Measurements from ENCODE around the gene ATF6. TPM values are rescaled to one million over a fixed set of nuclear protein-coding genes. Genes with fewer than 3 reads are reported as not detected.

The ATF6 gene
- total RNA-seq, 1 experiment from 2014 or later: 10.6 TPM

DNA sequence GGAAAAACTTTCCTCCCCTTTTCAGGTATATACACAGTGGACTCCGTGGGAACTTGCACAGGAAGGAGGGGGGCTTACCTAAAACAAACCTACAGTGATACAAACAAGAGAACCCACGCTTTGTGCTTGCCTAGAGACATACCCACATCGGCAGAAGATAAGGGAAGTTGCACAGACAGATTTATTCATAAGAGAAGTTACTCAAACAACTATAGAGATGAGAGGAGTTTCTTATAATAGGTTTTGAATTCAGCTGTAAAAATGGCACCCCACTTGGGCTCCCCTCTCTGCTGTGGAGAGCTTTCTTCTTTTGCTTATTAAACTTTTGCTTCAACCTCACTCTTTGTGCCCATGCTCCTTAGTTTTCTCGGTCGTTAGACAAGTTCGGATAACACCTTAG is 18.3 kb upstream of the ATF6 start (continued):
- TF ChIP-seq, protein P1, sequence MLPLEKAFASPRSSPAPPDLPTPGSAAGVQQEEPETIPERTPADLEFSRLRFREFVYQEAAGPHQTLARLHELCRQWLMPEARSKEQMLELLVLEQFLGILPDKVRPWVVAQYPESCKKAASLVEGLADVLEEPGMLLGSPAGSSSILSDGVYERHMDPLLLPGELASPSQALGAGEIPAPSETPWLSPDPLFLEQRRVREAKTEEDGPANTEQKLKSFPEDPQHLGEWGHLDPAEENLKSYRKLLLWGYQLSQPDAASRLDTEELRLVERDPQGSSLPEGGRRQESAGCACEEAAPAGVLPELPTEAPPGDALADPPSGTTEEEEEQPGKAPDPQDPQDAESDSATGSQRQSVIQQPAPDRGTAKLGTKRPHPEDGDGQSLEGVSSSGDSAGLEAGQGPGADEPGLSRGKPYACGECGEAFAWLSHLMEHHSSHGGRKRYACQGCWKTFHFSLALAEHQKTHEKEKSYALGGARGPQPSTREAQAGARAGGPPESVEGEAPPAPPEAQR (CRISPR knock-in tag; IDR thresholded peaks at IDR 0.05): no peak
- TF ChIP-seq SP1 (CRISPR knock-in tag; conservative IDR thresholded peaks at IDR 0.05): no peak
- no peak for TF ChIP-seq KAT7 (CRISPR knock-in tag; IDR thresholded peaks at IDR 0.05; ENCODE audit: borderline replicate concordance)

DNA sequence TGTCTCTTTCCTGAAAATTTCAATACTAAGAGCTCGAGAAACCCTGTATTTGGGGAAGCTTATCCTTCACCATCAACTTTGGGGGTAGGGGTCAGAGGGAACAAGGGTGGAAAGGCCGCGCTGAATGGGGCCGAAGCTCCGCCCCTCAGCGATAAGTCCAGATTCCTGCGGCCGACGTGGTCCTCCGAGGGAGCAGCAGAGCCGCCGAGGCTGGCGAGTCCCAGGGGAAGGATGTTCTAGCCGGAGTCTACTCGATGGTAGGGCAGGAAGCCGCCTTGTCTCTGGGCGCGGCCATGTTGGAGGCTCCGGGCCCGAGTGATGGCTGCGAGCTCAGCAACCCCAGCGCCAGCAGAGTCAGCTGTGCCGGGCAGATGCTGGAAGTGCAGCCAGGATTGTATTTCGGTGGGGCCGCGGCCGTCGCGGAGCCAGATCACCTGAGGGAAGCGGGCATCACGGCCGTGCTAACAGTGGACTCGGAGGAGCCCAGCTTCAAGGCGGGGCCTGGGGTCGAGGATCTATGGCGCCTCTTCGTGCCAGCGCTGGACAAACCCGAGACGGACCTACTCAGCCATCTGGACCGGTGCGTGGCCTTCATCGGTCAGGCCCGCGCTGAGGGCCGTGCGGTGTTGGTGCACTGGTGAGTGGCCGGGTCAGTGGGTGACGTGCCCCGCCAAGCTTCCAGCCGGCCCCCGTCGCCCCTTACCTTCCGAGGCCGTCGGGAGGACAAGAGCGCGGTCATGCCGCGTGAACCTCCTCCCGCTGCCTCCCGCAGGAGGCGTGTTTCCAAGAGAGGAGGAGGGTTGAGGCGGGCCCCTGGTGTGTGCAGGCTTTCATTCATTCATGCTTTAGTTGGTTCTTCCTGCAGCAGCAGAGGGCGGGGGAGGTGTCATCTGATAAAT is 16.4 kb upstream of the ATF6 start, which contains the start of gene DUSP12:
DUSP12 (plus strand) TSS at position 278 of the 899 bp plus-strand sequence; CDS start at position 294, 16 bp downstream.
- Mint-ChIP-seq H3K27me3 (ENCODE audit: low read depth) (peaks cover 9% of the 10 kb centered on the region), H3K27ac (peak within 1 kb of the TSS; percentile 99), H3K36me3 (peaks cover 33% of the 10 kb centered on the region), H3K4me3 (peak within 1 kb of the TSS; percentile 99), H3K9me3 (peaks cover 4% of the 10 kb centered on the region), H3K4me1 (peaks cover 15% of the 10 kb centered on the region)
- peak; percentile 97 for ATAC-seq
- POLR2A ChIA-PET: interaction anchor here (0.5 to 1.4 kb wide), 5 partner anchors 11 to 274 kb away, joined by 3 to 10 read pairs (median 4); partner anchors contain the start of gene OLFML2B
- DNase-seq (ENCODE audit: low spot score): peak; percentile 95
- CTCF ChIA-PET: interaction anchor here (0.6 to 2.0 kb wide), 9 partner anchors 8 to 287 kb away, joined by 3 to 19 read pairs (median 6); no protein-coding TSS in a partner anchor
- no peak for TF ChIP-seq ZNF396 (CRISPR knock-in tag; IDR thresholded peaks at IDR 0.05; ENCODE audit: borderline replicate concordance)
- TF ChIP-seq, protein P2, sequence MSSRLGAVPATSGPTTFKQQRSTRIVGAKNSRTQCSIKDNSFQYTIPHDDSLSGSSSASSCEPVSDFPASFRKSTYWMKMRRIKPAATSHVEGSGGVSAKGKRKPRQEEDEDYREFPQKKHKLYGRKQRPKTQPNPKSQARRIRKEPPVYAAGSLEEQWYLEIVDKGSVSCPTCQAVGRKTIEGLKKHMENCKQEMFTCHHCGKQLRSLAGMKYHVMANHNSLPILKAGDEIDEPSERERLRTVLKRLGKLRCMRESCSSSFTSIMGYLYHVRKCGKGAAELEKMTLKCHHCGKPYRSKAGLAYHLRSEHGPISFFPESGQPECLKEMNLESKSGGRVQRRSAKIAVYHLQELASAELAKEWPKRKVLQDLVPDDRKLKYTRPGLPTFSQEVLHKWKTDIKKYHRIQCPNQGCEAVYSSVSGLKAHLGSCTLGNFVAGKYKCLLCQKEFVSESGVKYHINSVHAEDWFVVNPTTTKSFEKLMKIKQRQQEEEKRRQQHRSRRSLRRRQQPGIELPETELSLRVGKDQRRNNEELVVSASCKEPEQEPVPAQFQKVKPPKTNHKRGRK (CRISPR knock-in tag; IDR thresholded peaks at IDR 0.05; ENCODE audit: borderline replicate concordance): no peak
- TF ChIP-seq, protein P3, sequence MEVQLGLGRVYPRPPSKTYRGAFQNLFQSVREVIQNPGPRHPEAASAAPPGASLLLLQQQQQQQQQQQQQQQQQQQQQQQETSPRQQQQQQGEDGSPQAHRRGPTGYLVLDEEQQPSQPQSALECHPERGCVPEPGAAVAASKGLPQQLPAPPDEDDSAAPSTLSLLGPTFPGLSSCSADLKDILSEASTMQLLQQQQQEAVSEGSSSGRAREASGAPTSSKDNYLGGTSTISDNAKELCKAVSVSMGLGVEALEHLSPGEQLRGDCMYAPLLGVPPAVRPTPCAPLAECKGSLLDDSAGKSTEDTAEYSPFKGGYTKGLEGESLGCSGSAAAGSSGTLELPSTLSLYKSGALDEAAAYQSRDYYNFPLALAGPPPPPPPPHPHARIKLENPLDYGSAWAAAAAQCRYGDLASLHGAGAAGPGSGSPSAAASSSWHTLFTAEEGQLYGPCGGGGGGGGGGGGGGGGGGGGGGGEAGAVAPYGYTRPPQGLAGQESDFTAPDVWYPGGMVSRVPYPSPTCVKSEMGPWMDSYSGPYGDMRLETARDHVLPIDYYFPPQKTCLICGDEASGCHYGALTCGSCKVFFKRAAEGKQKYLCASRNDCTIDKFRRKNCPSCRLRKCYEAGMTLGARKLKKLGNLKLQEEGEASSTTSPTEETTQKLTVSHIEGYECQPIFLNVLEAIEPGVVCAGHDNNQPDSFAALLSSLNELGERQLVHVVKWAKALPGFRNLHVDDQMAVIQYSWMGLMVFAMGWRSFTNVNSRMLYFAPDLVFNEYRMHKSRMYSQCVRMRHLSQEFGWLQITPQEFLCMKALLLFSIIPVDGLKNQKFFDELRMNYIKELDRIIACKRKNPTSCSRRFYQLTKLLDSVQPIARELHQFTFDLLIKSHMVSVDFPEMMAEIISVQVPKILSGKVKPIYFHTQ (CRISPR knock-in tag; IDR thresholded peaks at IDR 0.05): no peak
- peak; percentile 24; the same call in 1 of the 2 replicates for TF ChIP-seq SMAD3 (CRISPR knock-in tag; IDR thresholded peaks at IDR 0.05; ENCODE audit: borderline replicate concordance)
- TF ChIP-seq ZNF317 (CRISPR knock-in tag; IDR thresholded peaks at IDR 0.05; ENCODE audit: borderline replicate concordance, low read depth): no peak
- TF ChIP-seq USF2 (CRISPR knock-in tag; IDR thresholded peaks at IDR 0.05): no peak
- no peak for TF ChIP-seq E2F1 (CRISPR knock-in tag; IDR thresholded peaks at IDR 0.05)
- no peak for TF ChIP-seq MXD4 (CRISPR knock-in tag; IDR thresholded peaks at IDR 0.05; ENCODE audit: borderline replicate concordance)
- TF ChIP-seq SOX15 (CRISPR knock-in tag; IDR thresholded peaks at IDR 0.05): no peak
- 0 out of 2 replicates have a peak, but pooled peaks have one; percentile 28 for TF ChIP-seq NR2C2 (CRISPR knock-in tag; IDR thresholded peaks at IDR 0.05)
- no peak for TF ChIP-seq ZNF423 (CRISPR knock-in tag; IDR thresholded peaks at IDR 0.05)
- TF ChIP-seq, protein P4, sequence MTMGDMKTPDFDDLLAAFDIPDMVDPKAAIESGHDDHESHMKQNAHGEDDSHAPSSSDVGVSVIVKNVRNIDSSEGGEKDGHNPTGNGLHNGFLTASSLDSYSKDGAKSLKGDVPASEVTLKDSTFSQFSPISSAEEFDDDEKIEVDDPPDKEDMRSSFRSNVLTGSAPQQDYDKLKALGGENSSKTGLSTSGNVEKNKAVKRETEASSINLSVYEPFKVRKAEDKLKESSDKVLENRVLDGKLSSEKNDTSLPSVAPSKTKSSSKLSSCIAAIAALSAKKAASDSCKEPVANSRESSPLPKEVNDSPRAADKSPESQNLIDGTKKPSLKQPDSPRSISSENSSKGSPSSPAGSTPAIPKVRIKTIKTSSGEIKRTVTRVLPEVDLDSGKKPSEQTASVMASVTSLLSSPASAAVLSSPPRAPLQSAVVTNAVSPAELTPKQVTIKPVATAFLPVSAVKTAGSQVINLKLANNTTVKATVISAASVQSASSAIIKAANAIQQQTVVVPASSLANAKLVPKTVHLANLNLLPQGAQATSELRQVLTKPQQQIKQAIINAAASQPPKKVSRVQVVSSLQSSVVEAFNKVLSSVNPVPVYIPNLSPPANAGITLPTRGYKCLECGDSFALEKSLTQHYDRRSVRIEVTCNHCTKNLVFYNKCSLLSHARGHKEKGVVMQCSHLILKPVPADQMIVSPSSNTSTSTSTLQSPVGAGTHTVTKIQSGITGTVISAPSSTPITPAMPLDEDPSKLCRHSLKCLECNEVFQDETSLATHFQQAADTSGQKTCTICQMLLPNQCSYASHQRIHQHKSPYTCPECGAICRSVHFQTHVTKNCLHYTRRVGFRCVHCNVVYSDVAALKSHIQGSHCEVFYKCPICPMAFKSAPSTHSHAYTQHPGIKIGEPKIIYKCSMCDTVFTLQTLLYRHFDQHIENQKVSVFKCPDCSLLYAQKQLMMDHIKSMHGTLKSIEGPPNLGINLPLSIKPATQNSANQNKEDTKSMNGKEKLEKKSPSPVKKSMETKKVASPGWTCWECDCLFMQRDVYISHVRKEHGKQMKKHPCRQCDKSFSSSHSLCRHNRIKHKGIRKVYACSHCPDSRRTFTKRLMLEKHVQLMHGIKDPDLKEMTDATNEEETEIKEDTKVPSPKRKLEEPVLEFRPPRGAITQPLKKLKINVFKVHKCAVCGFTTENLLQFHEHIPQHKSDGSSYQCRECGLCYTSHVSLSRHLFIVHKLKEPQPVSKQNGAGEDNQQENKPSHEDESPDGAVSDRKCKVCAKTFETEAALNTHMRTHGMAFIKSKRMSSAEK (CRISPR knock-in tag; IDR thresholded peaks at IDR 0.05; ENCODE audit: borderline replicate concordance): no peak
- peak; percentile 43; the same call in 1 of the 2 replicates for TF ChIP-seq GABPB1 (CRISPR knock-in tag; IDR thresholded peaks at IDR 0.05)
- 0 out of 2 replicates have a peak, but pooled peaks have one; percentile 10 for TF ChIP-seq EMX1 (CRISPR knock-in tag; IDR thresholded peaks at IDR 0.05)
- no peak for TF ChIP-seq CTCF (IDR thresholded peaks at IDR 0.05)
- TF ChIP-seq ZBTB21 (CRISPR knock-in tag; IDR thresholded peaks at IDR 0.05; ENCODE audit: borderline replicate concordance): no peak
- no peak; the same call in 1 of the 2 replicates for TF ChIP-seq FOXK1 (CRISPR knock-in tag; IDR thresholded peaks at IDR 0.05)

Measured in WTC11 (cell line).